ENCODE data around the gene TTYH2. TPM values are rescaled to one million over a fixed set of nuclear protein-coding genes. Genes with fewer than 3 reads are reported as not detected.
"Not testable (repeated sequence)": the region's sequence is repeated elsewhere in the genome, so short reads cannot be mapped to it uniquely, and the experiment has no call there.

TTYH2 gene
- total RNA-seq, 2 experiments from 2014 or later = 3.1 to 3.8 TPM

DNA sequence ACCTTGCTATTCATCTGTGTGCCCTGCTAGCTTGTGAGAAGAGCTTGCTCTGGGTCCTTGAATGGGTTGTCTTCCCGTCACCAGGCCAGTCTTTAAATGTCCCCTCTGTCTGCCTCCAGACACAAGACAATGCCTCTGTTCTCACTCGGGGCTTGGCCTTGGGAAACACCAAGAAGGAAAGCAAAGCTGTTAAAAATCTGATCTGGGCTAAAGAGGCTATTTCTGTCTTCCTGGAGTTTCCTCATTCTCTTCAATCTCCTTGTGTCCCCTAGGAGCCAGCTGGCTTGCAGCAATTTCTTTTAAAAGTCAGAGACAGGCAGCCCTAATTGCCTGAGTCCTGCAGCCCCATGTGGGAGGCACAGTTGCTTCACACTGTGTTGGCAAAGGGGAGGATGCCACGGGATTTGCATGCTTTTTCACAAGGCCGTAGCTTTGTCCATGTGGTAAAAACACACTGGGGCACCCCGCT is 63.2 kb downstream of the TTYH2 start:
- Histone ChIP-seq H3K36me3 (ENCODE audit: insufficient read depth, low read length) (no peaks in the 10 kb centered on the region), H3K79me2 (ENCODE audit: insufficient read depth, low read depth, low read length) (no peaks in the 10 kb centered on the region), H3K9me3 (ENCODE audit: low read length) (no peaks in the 10 kb centered on the region), H3K4me3 (ENCODE audit: low read depth, low read length, poor library complexity, severe bottlenecking) (no peak overlapping the region), H3K4me1 (ENCODE audit: insufficient read depth, low read length, poor library complexity, severe bottlenecking) (peaks cover 8% of the 10 kb centered on the region), H3K27ac (ENCODE audit: low read depth, low read length, poor library complexity, severe bottlenecking) (no peak overlapping the region), H4K20me1 (ENCODE audit: insufficient read depth, low read length) (no peaks in the 10 kb centered on the region), H3K9me2 (ENCODE audit: insufficient read depth, low read length) (no peaks in the 10 kb centered on the region), H2AFZ (ENCODE audit: low read length) (no peak overlapping the region), H3K4me2 (ENCODE audit: low read length) (no peak overlapping the region)
- ChIA-PET CTCF (ENCODE audit: unreplicated experiment) (no interaction called here), POLR2A (no interaction called here)
- BruUV-seq (replicated peaks) = no TSS peak
- intact Hi-C loops (cut with micrococcal nuclease; ENCODE audit: unreplicated experiment) = no loop called here
- TF ChIP-seq EZH2phosphoT487 (IDR thresholded peaks at IDR 0.05; ENCODE audit: borderline replicate concordance, low read depth, low read length) = no peak
- TF ChIP-seq, protein P1, sequence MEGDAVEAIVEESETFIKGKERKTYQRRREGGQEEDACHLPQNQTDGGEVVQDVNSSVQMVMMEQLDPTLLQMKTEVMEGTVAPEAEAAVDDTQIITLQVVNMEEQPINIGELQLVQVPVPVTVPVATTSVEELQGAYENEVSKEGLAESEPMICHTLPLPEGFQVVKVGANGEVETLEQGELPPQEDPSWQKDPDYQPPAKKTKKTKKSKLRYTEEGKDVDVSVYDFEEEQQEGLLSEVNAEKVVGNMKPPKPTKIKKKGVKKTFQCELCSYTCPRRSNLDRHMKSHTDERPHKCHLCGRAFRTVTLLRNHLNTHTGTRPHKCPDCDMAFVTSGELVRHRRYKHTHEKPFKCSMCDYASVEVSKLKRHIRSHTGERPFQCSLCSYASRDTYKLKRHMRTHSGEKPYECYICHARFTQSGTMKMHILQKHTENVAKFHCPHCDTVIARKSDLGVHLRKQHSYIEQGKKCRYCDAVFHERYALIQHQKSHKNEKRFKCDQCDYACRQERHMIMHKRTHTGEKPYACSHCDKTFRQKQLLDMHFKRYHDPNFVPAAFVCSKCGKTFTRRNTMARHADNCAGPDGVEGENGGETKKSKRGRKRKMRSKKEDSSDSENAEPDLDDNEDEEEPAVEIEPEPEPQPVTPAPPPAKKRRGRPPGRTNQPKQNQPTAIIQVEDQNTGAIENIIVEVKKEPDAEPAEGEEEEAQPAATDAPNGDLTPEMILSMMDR (conservative IDR thresholded peaks at IDR 0.05; ENCODE audit: low read length) = no peak
- no peak for DNase-seq (ENCODE audit: low spot score)

DNA sequence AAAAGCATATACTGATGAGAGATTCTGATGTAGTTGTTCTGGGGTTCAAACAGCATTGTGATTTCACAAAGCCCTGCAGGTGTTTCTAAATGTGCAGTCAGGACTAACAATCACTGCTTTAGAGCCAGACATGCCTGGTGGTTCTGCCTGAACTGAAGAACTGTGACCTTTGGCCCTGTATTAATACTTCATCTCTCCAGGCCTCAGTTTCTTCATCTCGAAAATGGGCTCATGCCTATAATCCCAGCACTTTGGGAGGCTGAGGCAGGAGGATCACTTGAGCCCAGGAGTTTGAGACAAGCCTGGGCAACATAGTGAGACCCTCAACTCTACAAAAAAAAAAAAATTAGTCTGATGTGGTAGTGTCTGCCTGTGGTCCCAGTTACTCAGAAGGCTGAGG is 64.6 kb downstream of the TTYH2 start:
- H2AFZ ChIP-seq (ENCODE audit: low read length) = no peak overlapping the region
- H3K9me2 ChIP-seq (ENCODE audit: insufficient read depth, low read length) = no peaks in the 10 kb centered on the region
- no peak overlapping the region for H3K4me3 ChIP-seq (ENCODE audit: low read depth, low read length, poor library complexity, severe bottlenecking)
- POLR2A ChIA-PET = interaction anchor here (0.8 kb wide), 1 partner anchor 219 kb away, joined by 3 read pairs; no protein-coding TSS in a partner anchor
- TF ChIP-seq, protein P1 (conservative IDR thresholded peaks at IDR 0.05; ENCODE audit: low read length) = no peak
- TF ChIP-seq EZH2phosphoT487 (IDR thresholded peaks at IDR 0.05; ENCODE audit: borderline replicate concordance, low read depth, low read length) = no peak
- H3K4me2 ChIP-seq (ENCODE audit: low read length) = no peak overlapping the region
- no peaks in the 10 kb centered on the region for H3K9me3 ChIP-seq (ENCODE audit: low read length)
- BruUV-seq (replicated peaks) = no TSS peak
- peaks cover 8% of the 10 kb centered on the region for H3K4me1 ChIP-seq (ENCODE audit: insufficient read depth, low read length, poor library complexity, severe bottlenecking)
- CTCF ChIA-PET (ENCODE audit: unreplicated experiment) = no interaction called here
- H3K27ac ChIP-seq (ENCODE audit: low read depth, low read length, poor library complexity, severe bottlenecking) = no peak overlapping the region
- no peak for DNase-seq (ENCODE audit: low spot score)
- intact Hi-C loops (cut with micrococcal nuclease; ENCODE audit: unreplicated experiment) = no loop called here
- no peaks in the 10 kb centered on the region for H3K79me2 ChIP-seq (ENCODE audit: insufficient read depth, low read depth, low read length)
- H4K20me1 ChIP-seq (ENCODE audit: insufficient read depth, low read length) = no peaks in the 10 kb centered on the region
- H3K36me3 ChIP-seq (ENCODE audit: insufficient read depth, low read length) = no peaks in the 10 kb centered on the region

DNA sequence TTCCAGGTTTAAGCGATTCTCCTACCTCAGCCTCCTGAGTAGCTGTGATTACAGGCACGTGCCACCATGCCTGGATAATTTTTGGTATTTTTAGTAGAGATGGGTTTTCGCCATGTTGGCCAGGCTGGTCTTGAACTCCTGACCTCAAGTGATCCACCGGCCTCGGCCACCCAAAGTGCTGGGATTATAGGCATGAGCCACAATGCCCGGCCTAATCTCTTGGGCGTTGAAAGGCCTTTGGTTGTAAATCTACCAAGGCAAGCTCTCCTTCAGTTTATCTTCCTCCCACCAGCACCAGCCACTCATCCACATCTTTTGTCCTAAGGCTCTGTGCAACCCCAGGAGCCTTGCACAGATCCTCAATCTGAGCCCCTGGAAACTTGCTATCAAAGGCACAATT is 66.2 kb downstream of the TTYH2 start:
- H3K36me3 ChIP-seq (ENCODE audit: insufficient read depth, low read length); H3K4me3 ChIP-seq (ENCODE audit: low read depth, low read length, poor library complexity, severe bottlenecking); H4K20me1 ChIP-seq (ENCODE audit: insufficient read depth, low read length); BruUV-seq (replicated peaks); H3K27ac ChIP-seq (ENCODE audit: low read depth, low read length, poor library complexity, severe bottlenecking); H3K4me1 ChIP-seq (ENCODE audit: insufficient read depth, low read length, poor library complexity, severe bottlenecking); POLR2A ChIA-PET; H3K4me2 ChIP-seq (ENCODE audit: low read length); CTCF ChIA-PET (ENCODE audit: unreplicated experiment); H2AFZ ChIP-seq (ENCODE audit: low read length); intact Hi-C loops (cut with micrococcal nuclease; ENCODE audit: unreplicated experiment); H3K9me2 ChIP-seq (ENCODE audit: insufficient read depth, low read length); H3K9me3 ChIP-seq (ENCODE audit: low read length); DNase-seq (ENCODE audit: low spot score); H3K79me2 ChIP-seq (ENCODE audit: insufficient read depth, low read depth, low read length): not testable (repeated sequence)
